SJSA1 (cell line): ENCODE measurements around the gene FHIT. TPM values are rescaled to one million over a fixed set of nuclear protein-coding genes. Genes with fewer than 3 reads are reported as not detected.

ENCODE experiments used
- DNase-seq, 2 experiments: peaks; one replicate each; pipeline ENCODE4 v3.0.0-alpha.2; 2015 to 2020; ENCODE audit warnings: low spot score in 2 of 2, low read depth in 1 of 2
- H3K27ac ChIP-seq: fragments of 250-450 bp; sonication (Bioruptor Pico); 2 replicates; pipeline ENCODE4 v1.5.1; 2020; ENCODE audit warnings: mild to moderate bottlenecking, moderate library complexity
- H3K27me3 ChIP-seq: fragments of 250-450 bp; sonication (Bioruptor Pico); replicated peaks from 2 replicates; pipeline ENCODE4 v1.5.1; 2020; ENCODE audit warnings: mild to moderate bottlenecking, moderate library complexity
- H3K36me3 ChIP-seq: fragments of 250-450 bp; sonication (Bioruptor Pico); 2 replicates; pipeline ENCODE4 v1.5.1; 2020; ENCODE audit warnings: mild to moderate bottlenecking
- H3K4me1 ChIP-seq: fragments of 250-450 bp; sonication (Bioruptor Pico); replicated peaks from 2 replicates; pipeline ENCODE4 v1.6.1; 2021; ENCODE audit warnings: mild to moderate bottlenecking
- H3K4me3 ChIP-seq: fragments of 250-450 bp; sonication (Bioruptor Pico); 2 replicates; pipeline ENCODE4 v1.5.1; 2020; ENCODE audit warnings: mild to moderate bottlenecking
- H3K9me3 ChIP-seq: fragments of 250-450 bp; sonication (Bioruptor Pico); replicated peaks from 2 replicates; pipeline ENCODE4 v1.5.1; 2020; ENCODE audit warnings: mild to moderate bottlenecking
- total RNA-seq: library from RNA; depleted of rRNA; stranded (reverse); fragments of >200 nt; shearing (Covaris generic); gene quantifications from 2 replicates; pipeline ENCODE4 v1.2.3, GENCODE V29; 2014

FHIT gene
- total RNA-seq, 1 experiment from 2014 or later: not detected

GRCh38 chr3:61108247-61109019, 142.8 kb downstream of the FHIT start:
- Histone ChIP-seq H3K4me1 (no peaks in the 10 kb centered on the region), H3K27me3 (no peaks in the 10 kb centered on the region)
- no peak for DNase-seq

GRCh38 chr3:61094608-61095007, 156.6 kb downstream of the FHIT start:
- H3K36me3 ChIP-seq: no peaks in the 10 kb centered on the region
- no peak for DNase-seq
- no peak overlapping the region for H3K27ac ChIP-seq
- H3K9me3 ChIP-seq: no peaks in the 10 kb centered on the region
- no peak overlapping the region for H3K4me3 ChIP-seq
- no peaks in the 10 kb centered on the region for H3K4me1 ChIP-seq
- no peaks in the 10 kb centered on the region for H3K27me3 ChIP-seq

More at GRCh38 chr3:61108247-61109019, 142.8 kb downstream of the FHIT start:
- H3K4me3 ChIP-seq: no peak overlapping the region
- no peak overlapping the region for H3K27ac ChIP-seq
- no peaks in the 10 kb centered on the region for H3K36me3 ChIP-seq
- no peaks in the 10 kb centered on the region for H3K9me3 ChIP-seq

- no peak overlapping the region for H3K27ac ChIP-seq
- no peaks in the 10 kb centered on the region for H3K36me3 ChIP-seq
- no peak for DNase-seq
- H3K9me3 ChIP-seq: no peaks in the 10 kb centered on the region
- H3K4me3 ChIP-seq: no peak overlapping the region
- H3K4me1 ChIP-seq: no peaks in the 10 kb centered on the region
- no peaks in the 10 kb centered on the region for H3K27me3 ChIP-seq
Measured at GRCh38 chr3:61093364-61093763, 157.9 kb downstream of the FHIT start.

GRCh38 chr3:61092870-61093269, 158.4 kb downstream of the FHIT start:
- Histone ChIP-seq H3K36me3 (no peaks in the 10 kb centered on the region), H3K4me3 (no peak overlapping the region), H3K9me3 (no peaks in the 10 kb centered on the region), H3K27ac (no peak overlapping the region), H3K4me1 (no peaks in the 10 kb centered on the region), H3K27me3 (no peaks in the 10 kb centered on the region)
- no peak for DNase-seq

GRCh38 chr3:61090389-61091169, 160.7 kb downstream of the FHIT start:
- Histone ChIP-seq H3K36me3 (no peaks in the 10 kb centered on the region), H3K4me1 (no peaks in the 10 kb centered on the region), H3K27ac (no peak overlapping the region), H3K27me3 (no peaks in the 10 kb centered on the region), H3K4me3 (no peak overlapping the region), H3K9me3 (no peaks in the 10 kb centered on the region)
- no peak for DNase-seq

- H3K9me3 ChIP-seq: no peaks in the 10 kb centered on the region
- no peak overlapping the region for H3K27ac ChIP-seq
- H3K4me1 ChIP-seq: no peaks in the 10 kb centered on the region
- H3K4me3 ChIP-seq: no peak overlapping the region
- no peaks in the 10 kb centered on the region for H3K27me3 ChIP-seq
- no peaks in the 10 kb centered on the region for H3K36me3 ChIP-seq
- no peak for DNase-seq
Measured at GRCh38 chr3:61087465-61087864, 163.8 kb downstream of the FHIT start.

GRCh38 chr3:61081554-61081953, 169.7 kb downstream of the FHIT start:
- no peaks in the 10 kb centered on the region for H3K27me3 ChIP-seq
- H3K4me3 ChIP-seq: no peak overlapping the region
- H3K9me3 ChIP-seq: no peaks in the 10 kb centered on the region
- H3K4me1 ChIP-seq: no peaks in the 10 kb centered on the region
- H3K36me3 ChIP-seq: no peaks in the 10 kb centered on the region
- no peak overlapping the region for H3K27ac ChIP-seq
- no peak for DNase-seq

GRCh38 chr3:61080737-61081445, 170.4 kb downstream of the FHIT start:
- no peaks in the 10 kb centered on the region for H3K36me3 ChIP-seq
- no peaks in the 10 kb centered on the region for H3K4me1 ChIP-seq
- H3K27me3 ChIP-seq: no peaks in the 10 kb centered on the region
- H3K4me3 ChIP-seq: no peak overlapping the region
- H3K27ac ChIP-seq: no peak overlapping the region
- DNase-seq: no peak
- H3K9me3 ChIP-seq: no peaks in the 10 kb centered on the region

- H3K27ac ChIP-seq: no peak overlapping the region
- DNase-seq: no peak
- H3K36me3 ChIP-seq: no peaks in the 10 kb centered on the region
- H3K27me3 ChIP-seq: no peaks in the 10 kb centered on the region
- no peaks in the 10 kb centered on the region for H3K9me3 ChIP-seq
- no peak overlapping the region for H3K4me3 ChIP-seq
- no peaks in the 10 kb centered on the region for H3K4me1 ChIP-seq
Measured at GRCh38 chr3:61078048-61078752, 173.1 kb downstream of the FHIT start.

GRCh38 chr3:61077551-61077950, 173.7 kb downstream of the FHIT start:
- H3K36me3 ChIP-seq: no peaks in the 10 kb centered on the region
- no peak for DNase-seq
- no peaks in the 10 kb centered on the region for H3K9me3 ChIP-seq
- H3K27ac ChIP-seq: no peak overlapping the region
- H3K4me1 ChIP-seq: no peaks in the 10 kb centered on the region
- H3K27me3 ChIP-seq: no peaks in the 10 kb centered on the region
- no peak overlapping the region for H3K4me3 ChIP-seq

- no peak overlapping the region for H3K27ac ChIP-seq
- H3K4me1 ChIP-seq: no peaks in the 10 kb centered on the region
- no peak overlapping the region for H3K4me3 ChIP-seq
- H3K9me3 ChIP-seq: no peaks in the 10 kb centered on the region
- no peaks in the 10 kb centered on the region for H3K36me3 ChIP-seq
- DNase-seq: no peak
- H3K27me3 ChIP-seq: no peaks in the 10 kb centered on the region
Measured at GRCh38 chr3:61074783-61075182, 176.5 kb downstream of the FHIT start.

- no peak overlapping the region for H3K27ac ChIP-seq
- no peaks in the 10 kb centered on the region for H3K4me1 ChIP-seq
- no peaks in the 10 kb centered on the region for H3K27me3 ChIP-seq
- no peaks in the 10 kb centered on the region for H3K9me3 ChIP-seq
- H3K36me3 ChIP-seq: no peaks in the 10 kb centered on the region
- no peak for DNase-seq
- no peak overlapping the region for H3K4me3 ChIP-seq
Measured at GRCh38 chr3:61073566-61074165, 177.6 kb downstream of the FHIT start.

GRCh38 chr3:61068084-61068483, 183.2 kb downstream of the FHIT start:
- H3K27ac ChIP-seq: no peak overlapping the region
- no peak for DNase-seq
- H3K9me3 ChIP-seq: no peaks in the 10 kb centered on the region
- H3K4me1 ChIP-seq: no peaks in the 10 kb centered on the region
- no peaks in the 10 kb centered on the region for H3K27me3 ChIP-seq
- H3K36me3 ChIP-seq: no peaks in the 10 kb centered on the region
- H3K4me3 ChIP-seq: no peak overlapping the region
